Type B pancreatic cell (in vitro differentiated cells): Measurements from ENCODE around the gene ADGRV1. TPM values are rescaled to one million over a fixed set of nuclear protein-coding genes. Genes with fewer than 3 reads are reported as not detected.
A peak's percentile ranks its signal among the peaks of the same experiment; 100 is the strongest.

Experiments
- DNase-seq: peaks from one replicate; pipeline ENCODE4 v3.0.0; 2021; ENCODE audit warnings: mixed read lengths; ENCODE audit not compliant: unreplicated experiment; ENCODE audit errors: extremely low spot score
- H3K27ac Mint-ChIP-seq: 2 replicates; pipeline ENCODE4 v1.8.0; 2021; ENCODE audit warnings: mild to moderate bottlenecking, mixed read lengths
- H3K27me3 Mint-ChIP-seq: 2 replicates; pipeline ENCODE4 v1.8.0; 2021; ENCODE audit warnings: mixed read lengths
- H3K36me3 Mint-ChIP-seq: 2 replicates; pipeline ENCODE4 v1.8.0; 2021; ENCODE audit warnings: mixed read lengths
- H3K4me1 Mint-ChIP-seq: one replicate; pipeline ENCODE4 v1.8.0; 2021; ENCODE audit warnings: mixed read lengths; ENCODE audit not compliant: unreplicated experiment
- H3K4me3 Mint-ChIP-seq: 2 replicates; pipeline ENCODE4 v1.8.0; 2021; ENCODE audit warnings: mild to moderate bottlenecking, mixed read lengths
- H3K9me3 Mint-ChIP-seq: 2 replicates; pipeline ENCODE4 v1.8.0; 2021; ENCODE audit warnings: mixed read lengths
- CTCF ChIP-seq: fragments of 200-600 bp; sonication (generic); conservative IDR thresholded peaks from 2 replicates; pipeline ENCODE4 v1.5.0; 2021; ENCODE audit warnings: antibody characterized with exemption, mild to moderate bottlenecking
- total RNA-seq: library from RNA; stranded (reverse); gene quantifications from 2 replicates; pipeline ENCODE4 v1.2.1, GENCODE V29; 2021; ENCODE audit warnings: low replicate concordance

The ADGRV1 gene
- total RNA-seq, 1 donor from 2014 or later = 29.5 TPM

GRCh38 chr5:90930756-90931431 is 372.3 kb downstream of the ADGRV1 start:
- TF ChIP-seq CTCF = no peak
- H3K36me3 Mint-ChIP-seq = peaks cover 10% of the 10 kb centered on the region
- H3K4me1 Mint-ChIP-seq = peaks cover 26% of the 10 kb centered on the region
- peaks cover 10% of the 10 kb centered on the region for H3K9me3 Mint-ChIP-seq
- no peak for DNase-seq
- H3K27ac Mint-ChIP-seq = no peak overlapping the region
- H3K27me3 Mint-ChIP-seq = no peaks in the 10 kb centered on the region
- no peak overlapping the region for H3K4me3 Mint-ChIP-seq

- H3K4me3 Mint-ChIP-seq = no peak overlapping the region
- TF ChIP-seq CTCF = peak; percentile 91
- H3K4me1 Mint-ChIP-seq = peaks cover 26% of the 10 kb centered on the region
- H3K36me3 Mint-ChIP-seq = peaks cover 10% of the 10 kb centered on the region
- H3K9me3 Mint-ChIP-seq = peaks cover 10% of the 10 kb centered on the region
- no peak for DNase-seq
- H3K27me3 Mint-ChIP-seq = no peaks in the 10 kb centered on the region
- H3K27ac Mint-ChIP-seq = no peak overlapping the region
Measured at GRCh38 chr5:90932052-90932699, 373.6 kb downstream of the ADGRV1 start.

- Mint-ChIP-seq H3K27ac (no peak overlapping the region), H3K36me3 (peaks cover 10% of the 10 kb centered on the region), H3K9me3 (peaks cover 10% of the 10 kb centered on the region), H3K4me3 (peak overlapping the region; percentile 3), H3K27me3 (no peaks in the 10 kb centered on the region), H3K4me1 (peaks cover 26% of the 10 kb centered on the region)
- TF ChIP-seq CTCF = no peak
- no peak for DNase-seq
Measured at GRCh38 chr5:90933298-90933697, 374.7 kb downstream of the ADGRV1 start.

GRCh38 chr5:90934091-90934719 is 375.6 kb downstream of the ADGRV1 start:
- no peak for TF ChIP-seq CTCF
- Mint-ChIP-seq H3K4me3 (peak overlapping the region; percentile 53), H3K36me3 (peaks cover 14% of the 10 kb centered on the region), H3K27me3 (no peaks in the 10 kb centered on the region), H3K9me3 (peaks cover 10% of the 10 kb centered on the region), H3K4me1 (peaks cover 30% of the 10 kb centered on the region), H3K27ac (peak overlapping the region; percentile 85)
- no peak for DNase-seq

GRCh38 chr5:90934738-90935137 is 376.1 kb downstream of the ADGRV1 start:
- no peak for DNase-seq
- TF ChIP-seq CTCF = no peak
- H3K27ac Mint-ChIP-seq = peak overlapping the region; percentile 85
- H3K9me3 Mint-ChIP-seq = peaks cover 10% of the 10 kb centered on the region
- H3K4me3 Mint-ChIP-seq = peak overlapping the region; percentile 53
- H3K36me3 Mint-ChIP-seq = peaks cover 14% of the 10 kb centered on the region
- no peaks in the 10 kb centered on the region for H3K27me3 Mint-ChIP-seq
- peaks cover 36% of the 10 kb centered on the region for H3K4me1 Mint-ChIP-seq
